AG04450 (cell line): ENCODE results near the gene UBXN4. TPM values are rescaled to one million over a fixed set of nuclear protein-coding genes. Genes with fewer than 3 reads are reported as not detected.

ENCODE experiments used
- CTCF ChIA-PET: fragments of 300-600, 350-600 bp; formaldehyde crosslinking; extraction: SDS; loops from one replicate; lab custom pipeline; 2022; ENCODE audit warnings: antibody characterized with exemption, inconsistent platforms; lab: Charles Lee
- POLR2A ChIA-PET: fragments of 350-600 bp; formaldehyde crosslinking; extraction: SDS; loops from one replicate; lab custom pipeline; 2021; ENCODE audit warnings: antibody characterized with exemption, inconsistent platforms; lab: Yijun Ruan, JAX
- DNase-seq: peaks from one replicate; pipeline ENCODE4 v3.0.0-alpha.2; 2011; ENCODE audit warnings: low read depth, low spot score
- H3K27ac ChIP-seq: one replicate; pipeline ENCODE4 v1.5.1; 2012; ENCODE audit warnings: low read depth, low read length, control low read depth
- H3K27me3 ChIP-seq: one replicate; pipeline ENCODE4 v1.6.0; 2012; ENCODE audit warnings: low read length; ENCODE audit not compliant: control insufficient read depth, insufficient read depth
- H3K4me3 ChIP-seq: 2 replicates; pipeline ENCODE4 v1.5.1; 2011; ENCODE audit warnings: mild to moderate bottlenecking, low read depth, low read length, control low read depth
- H3K9me3 ChIP-seq: 2 replicates; pipeline ENCODE4 v1.5.1; 2012; ENCODE audit warnings: low read length; ENCODE audit not compliant: control insufficient read depth, insufficient read depth
- CTCF ChIP-seq: IDR thresholded peaks from 2 replicates; pipeline ENCODE4 v1.5.1; 2011; ENCODE audit warnings: low read depth, low read length, control low read depth, inconsistent platforms
- polyA plus RNA-seq: library from polyadenylated mRNA; depleted of rRNA; stranded (reverse); fragments of >200 nt; gene quantifications from 2 replicates; pipeline ENCODE4 v1.2.3, GENCODE V29; 2011

UBXN4 gene
- polyA plus RNA-seq, 1 experiment: 141 TPM

GRCh38 chr2:135825131-135825530, 83.5 kb downstream of the UBXN4 start:
- ChIA-PET POLR2A (no interaction called here), CTCF (no interaction called here)
- H3K27ac ChIP-seq: no peak overlapping the region
- H3K27me3 ChIP-seq: no peaks in the 10 kb centered on the region
- H3K4me3 ChIP-seq: no peak overlapping the region
- H3K9me3 ChIP-seq: peaks cover 12% of the 10 kb centered on the region
- TF ChIP-seq CTCF: no peak
- no peak for DNase-seq

GRCh38 chr2:135825550-135826176, 84.0 kb downstream of the UBXN4 start:
- H3K9me3 ChIP-seq: peaks cover 12% of the 10 kb centered on the region
- H3K27ac ChIP-seq: no peak overlapping the region
- ChIA-PET POLR2A (interaction anchor here (0.7 kb wide), 1 partner anchor 51 kb away, joined by 3 read pairs; the partner anchor contains the start of gene MCM6), CTCF (no interaction called here)
- TF ChIP-seq CTCF: no peak
- no peaks in the 10 kb centered on the region for H3K27me3 ChIP-seq
- no peak for DNase-seq
- no peak overlapping the region for H3K4me3 ChIP-seq

- Histone ChIP-seq H3K4me3 (no peak overlapping the region), H3K27ac (no peak overlapping the region), H3K9me3 (peaks cover 12% of the 10 kb centered on the region), H3K27me3 (no peaks in the 10 kb centered on the region)
- CTCF ChIA-PET: no interaction called here
- no peak for TF ChIP-seq CTCF
- POLR2A ChIA-PET: no interaction called here
- DNase-seq: no peak
Observed at GRCh38 chr2:135826544-135826943, 84.9 kb downstream of the UBXN4 start.

GRCh38 chr2:135829378-135830135, 87.9 kb downstream of the UBXN4 start:
- CTCF ChIA-PET: no interaction called here
- no peaks in the 10 kb centered on the region; the same call in 1 of the 2 replicates for H3K9me3 ChIP-seq
- H3K27ac ChIP-seq: no peak overlapping the region
- H3K27me3 ChIP-seq: no peaks in the 10 kb centered on the region
- H3K4me3 ChIP-seq: no peak overlapping the region
- no peak for TF ChIP-seq CTCF
- DNase-seq: no peak
- POLR2A ChIA-PET: no interaction called here

GRCh38 chr2:135831180-135831812, 89.6 kb downstream of the UBXN4 start:
- ChIA-PET CTCF (no interaction called here), POLR2A (no interaction called here)
- no peak for DNase-seq
- Histone ChIP-seq H3K27me3 (no peaks in the 10 kb centered on the region), H3K9me3 (no peaks in the 10 kb centered on the region), H3K4me3 (no peak overlapping the region), H3K27ac (no peak overlapping the region)
- no peak for TF ChIP-seq CTCF
